ENCODE results near the gene AUTS2. TPM values are rescaled to one million over a fixed set of nuclear protein-coding genes. Genes with fewer than 3 reads are reported as not detected.

AUTS2 gene
- total and polyA plus RNA-seq, 4 donors: 4.9 to 24.4 (median 7.0) TPM

DNA sequence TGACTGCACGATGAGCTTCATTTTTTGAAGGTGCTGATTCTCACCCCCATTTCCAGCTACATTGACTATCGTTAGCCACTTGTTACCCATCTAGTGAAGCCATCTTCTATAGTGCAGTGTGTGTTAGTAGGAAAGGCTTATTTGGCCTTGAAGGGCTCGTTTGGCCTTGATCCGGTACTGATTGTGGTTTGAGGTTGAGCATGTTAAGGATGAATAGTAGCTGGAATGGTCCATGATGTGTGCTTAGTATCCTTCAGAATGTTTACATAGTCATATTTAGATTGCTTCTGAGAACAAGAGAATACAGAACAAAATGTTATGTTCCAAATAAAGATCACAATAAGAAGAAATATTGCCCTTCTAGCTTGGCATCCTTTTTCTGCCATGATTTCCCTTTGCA, 591.5 kb downstream of the AUTS2 start (continued):
- TF ChIP-seq RXRA (IDR thresholded peaks at IDR 0.05) (no peak), HNF4G (IDR thresholded peaks at IDR 0.05) (no peak), RAD21 (IDR thresholded peaks at IDR 0.05) (no peak)
- TF ChIP-seq, protein P1, sequence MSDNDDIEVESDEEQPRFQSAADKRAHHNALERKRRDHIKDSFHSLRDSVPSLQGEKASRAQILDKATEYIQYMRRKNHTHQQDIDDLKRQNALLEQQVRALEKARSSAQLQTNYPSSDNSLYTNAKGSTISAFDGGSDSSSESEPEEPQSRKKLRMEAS (IDR thresholded peaks at IDR 0.05): no peak

DNA sequence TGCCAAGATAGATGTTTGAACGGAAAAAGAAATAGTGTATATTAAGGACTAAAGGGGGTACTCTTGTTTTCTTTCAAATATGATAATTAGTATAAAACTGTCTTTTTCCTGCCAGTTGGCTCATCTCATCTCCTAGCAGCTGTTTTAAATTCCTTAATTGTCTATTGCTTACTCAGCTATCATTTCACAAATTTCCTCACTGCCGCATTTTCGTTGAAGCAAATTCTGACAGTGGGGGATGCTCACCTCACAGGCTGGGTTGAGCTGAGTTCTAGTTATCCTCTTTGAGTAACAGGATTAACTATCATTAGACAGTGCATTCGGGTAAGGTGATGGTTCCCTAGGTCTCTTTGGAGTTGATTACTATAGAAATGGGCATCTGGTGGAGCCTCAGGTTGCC, 592.0 kb downstream of the AUTS2 start:
- no peak for TF ChIP-seq RXRA (IDR thresholded peaks at IDR 0.05)
- no peak overlapping the region for H3K4me3 ChIP-seq (ENCODE audit: low read depth in 1 of 3, low read length in 3 of 3)
- DNase-seq (ENCODE audit: low spot score): no peak
- no peaks in the 10 kb centered on the region for H3K27me3 ChIP-seq (ENCODE audit: control insufficient read depth in 4 of 4, insufficient read depth in 4 of 4, low read length in 3 of 4)
- H3K36me3 ChIP-seq (ENCODE audit: control insufficient read depth in 4 of 4, insufficient read depth in 3 of 4, low read depth in 1 of 4, low read length in 3 of 4): no peaks in the 10 kb centered on the region
- H3K9ac ChIP-seq (ENCODE audit: low read depth in 1 of 2, low read length in 2 of 2): no peak overlapping the region
- H3K4me1 ChIP-seq (ENCODE audit: control insufficient read depth in 4 of 4, insufficient read depth in 4 of 4, low read length in 3 of 4): no peaks in the 10 kb centered on the region
- WGBS: 89% methylated on average over 4 of the region's 4 CpGs
- no peaks in the 10 kb centered on the region for H3K9me3 ChIP-seq (ENCODE audit: control insufficient read depth in 4 of 4, low read length in 3 of 4)
- no peak overlapping the region for H3K27ac ChIP-seq (ENCODE audit: low read depth in 1 of 2, low read length in 2 of 2)

DNA sequence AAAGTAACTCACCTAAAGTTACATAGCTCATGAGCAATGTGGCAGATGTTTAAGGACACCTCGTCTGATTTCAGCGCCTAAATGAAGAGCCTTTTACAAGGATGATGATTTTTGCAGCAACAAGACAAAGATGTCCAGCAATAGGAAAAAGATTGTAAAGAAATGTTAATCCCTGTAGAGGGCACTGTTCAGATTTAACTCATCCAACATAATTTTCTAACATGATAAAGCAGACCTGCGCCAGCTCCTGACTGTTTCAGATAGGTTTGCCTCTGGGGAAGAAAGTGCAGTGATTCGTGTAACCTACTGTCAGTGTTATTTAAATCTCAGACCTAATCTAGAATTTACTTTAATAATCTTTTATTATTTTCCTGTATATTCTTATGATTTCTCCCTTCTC, 595.2 kb downstream of the AUTS2 start:
- Histone ChIP-seq H3K9me3 (ENCODE audit: control insufficient read depth in 4 of 4, low read length in 3 of 4) (no peaks in the 10 kb centered on the region), H3K4me3 (ENCODE audit: low read depth in 1 of 3, low read length in 3 of 3) (no peak overlapping the region), H3K36me3 (ENCODE audit: control insufficient read depth in 4 of 4, insufficient read depth in 3 of 4, low read depth in 1 of 4, low read length in 3 of 4) (no peaks in the 10 kb centered on the region), H3K4me1 (ENCODE audit: control insufficient read depth in 4 of 4, insufficient read depth in 4 of 4, low read length in 3 of 4) (no peaks in the 10 kb centered on the region), H3K9ac (ENCODE audit: low read depth in 1 of 2, low read length in 2 of 2) (no peak overlapping the region), H3K27ac (ENCODE audit: low read depth in 1 of 2, low read length in 2 of 2) (no peak overlapping the region), H3K27me3 (ENCODE audit: control insufficient read depth in 4 of 4, insufficient read depth in 4 of 4, low read length in 3 of 4) (no peaks in the 10 kb centered on the region)
- no peak for DNase-seq (ENCODE audit: low spot score)
- 51% methylated on average over 4 of the region's 4 CpGs for WGBS
- TF ChIP-seq, protein P2, sequence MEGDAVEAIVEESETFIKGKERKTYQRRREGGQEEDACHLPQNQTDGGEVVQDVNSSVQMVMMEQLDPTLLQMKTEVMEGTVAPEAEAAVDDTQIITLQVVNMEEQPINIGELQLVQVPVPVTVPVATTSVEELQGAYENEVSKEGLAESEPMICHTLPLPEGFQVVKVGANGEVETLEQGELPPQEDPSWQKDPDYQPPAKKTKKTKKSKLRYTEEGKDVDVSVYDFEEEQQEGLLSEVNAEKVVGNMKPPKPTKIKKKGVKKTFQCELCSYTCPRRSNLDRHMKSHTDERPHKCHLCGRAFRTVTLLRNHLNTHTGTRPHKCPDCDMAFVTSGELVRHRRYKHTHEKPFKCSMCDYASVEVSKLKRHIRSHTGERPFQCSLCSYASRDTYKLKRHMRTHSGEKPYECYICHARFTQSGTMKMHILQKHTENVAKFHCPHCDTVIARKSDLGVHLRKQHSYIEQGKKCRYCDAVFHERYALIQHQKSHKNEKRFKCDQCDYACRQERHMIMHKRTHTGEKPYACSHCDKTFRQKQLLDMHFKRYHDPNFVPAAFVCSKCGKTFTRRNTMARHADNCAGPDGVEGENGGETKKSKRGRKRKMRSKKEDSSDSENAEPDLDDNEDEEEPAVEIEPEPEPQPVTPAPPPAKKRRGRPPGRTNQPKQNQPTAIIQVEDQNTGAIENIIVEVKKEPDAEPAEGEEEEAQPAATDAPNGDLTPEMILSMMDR (IDR thresholded peaks at IDR 0.05; ENCODE audit: low read depth, low read length, missing input control): peak; percentile 49
- TF ChIP-seq JUND (IDR thresholded peaks at IDR 0.05): no peak
- peak; percentile 76 to 80 for TF ChIP-seq RAD21 (IDR thresholded peaks at IDR 0.05)
- TF ChIP-seq YY1 (IDR thresholded peaks at IDR 0.05): no peak

DNA sequence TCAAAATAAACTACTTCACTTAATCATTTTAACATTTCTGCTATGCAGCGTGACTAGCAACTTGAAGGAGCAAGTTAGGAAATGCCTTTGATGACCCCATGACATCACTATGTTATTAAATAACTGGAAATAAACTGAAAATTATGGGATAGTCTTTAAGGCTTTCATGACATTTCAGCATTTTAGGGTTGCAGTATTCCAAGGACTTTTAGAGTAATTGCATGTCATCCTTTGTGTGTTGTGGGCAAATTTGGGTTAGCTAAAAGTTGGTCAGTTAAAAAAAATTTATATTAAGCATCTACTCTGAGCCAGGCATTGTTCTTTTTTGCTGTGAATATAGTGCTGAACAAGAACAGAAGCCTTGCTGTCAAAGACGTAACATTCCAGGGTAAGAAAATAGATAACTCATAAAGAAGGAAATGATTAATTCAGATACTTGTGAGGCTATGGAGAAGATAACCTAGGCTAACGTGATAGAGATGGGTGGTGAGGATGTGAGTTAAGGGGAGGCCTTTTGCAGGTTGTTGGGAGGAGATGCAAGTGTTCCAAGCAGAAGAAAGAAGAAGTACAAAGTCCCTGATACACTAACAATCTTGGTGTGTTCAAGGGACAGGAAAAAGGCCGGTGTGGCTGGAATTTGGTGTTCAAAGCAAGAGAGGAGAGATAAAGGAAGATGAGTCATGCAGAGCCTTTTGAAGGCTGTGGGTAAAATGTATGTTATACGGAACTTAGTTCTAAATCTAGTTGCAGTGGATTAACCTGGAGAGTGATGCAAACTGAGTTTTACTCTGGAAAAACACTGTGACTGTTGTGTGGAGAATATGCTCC, 610.2 kb downstream of the AUTS2 start:
- no peaks in the 10 kb centered on the region for H3K36me3 ChIP-seq (ENCODE audit: control insufficient read depth in 4 of 4, insufficient read depth in 3 of 4, low read depth in 1 of 4, low read length in 3 of 4)
- 76% methylated on average over 5 of the region's 5 CpGs for WGBS
- H3K9ac ChIP-seq (ENCODE audit: low read depth in 1 of 2, low read length in 2 of 2): no peak overlapping the region
- H3K4me3 ChIP-seq (ENCODE audit: low read depth in 1 of 3, low read length in 3 of 3): no peak overlapping the region
- no peak for DNase-seq (ENCODE audit: low spot score)
- no peaks in the 10 kb centered on the region for H3K9me3 ChIP-seq (ENCODE audit: control insufficient read depth in 4 of 4, low read length in 3 of 4)
- no peaks in the 10 kb centered on the region for H3K4me1 ChIP-seq (ENCODE audit: control insufficient read depth in 4 of 4, insufficient read depth in 4 of 4, low read length in 3 of 4)
- no peak overlapping the region for H3K27ac ChIP-seq (ENCODE audit: low read depth in 1 of 2, low read length in 2 of 2)
- TF ChIP-seq, protein P2 (IDR thresholded peaks at IDR 0.05; ENCODE audit: low read depth, low read length, missing input control): no peak
- TF ChIP-seq JUND (IDR thresholded peaks at IDR 0.05) (no peak), EGR1 (IDR thresholded peaks at IDR 0.05; ENCODE audit: low read depth in 2 of 2) (no peak), SP1 (IDR thresholded peaks at IDR 0.05) (no peak), RAD21 (IDR thresholded peaks at IDR 0.05) (no peak), GABPA (IDR thresholded peaks at IDR 0.05 in 1 of 2, conservative IDR thresholded peaks at IDR 0.05 in 1 of 2) (no peak), YY1 (IDR thresholded peaks at IDR 0.05) (no peak), TAF1 (conservative IDR thresholded peaks at IDR 0.05) (no peak), FOXA2 (IDR thresholded peaks at IDR 0.05) (no peak), HNF4G (IDR thresholded peaks at IDR 0.05) (no peak), FOXA1 (IDR thresholded peaks at IDR 0.05) (no peak), HNF4A (conservative IDR thresholded peaks at IDR 0.05) (no peak)
- TF ChIP-seq, protein P3, sequence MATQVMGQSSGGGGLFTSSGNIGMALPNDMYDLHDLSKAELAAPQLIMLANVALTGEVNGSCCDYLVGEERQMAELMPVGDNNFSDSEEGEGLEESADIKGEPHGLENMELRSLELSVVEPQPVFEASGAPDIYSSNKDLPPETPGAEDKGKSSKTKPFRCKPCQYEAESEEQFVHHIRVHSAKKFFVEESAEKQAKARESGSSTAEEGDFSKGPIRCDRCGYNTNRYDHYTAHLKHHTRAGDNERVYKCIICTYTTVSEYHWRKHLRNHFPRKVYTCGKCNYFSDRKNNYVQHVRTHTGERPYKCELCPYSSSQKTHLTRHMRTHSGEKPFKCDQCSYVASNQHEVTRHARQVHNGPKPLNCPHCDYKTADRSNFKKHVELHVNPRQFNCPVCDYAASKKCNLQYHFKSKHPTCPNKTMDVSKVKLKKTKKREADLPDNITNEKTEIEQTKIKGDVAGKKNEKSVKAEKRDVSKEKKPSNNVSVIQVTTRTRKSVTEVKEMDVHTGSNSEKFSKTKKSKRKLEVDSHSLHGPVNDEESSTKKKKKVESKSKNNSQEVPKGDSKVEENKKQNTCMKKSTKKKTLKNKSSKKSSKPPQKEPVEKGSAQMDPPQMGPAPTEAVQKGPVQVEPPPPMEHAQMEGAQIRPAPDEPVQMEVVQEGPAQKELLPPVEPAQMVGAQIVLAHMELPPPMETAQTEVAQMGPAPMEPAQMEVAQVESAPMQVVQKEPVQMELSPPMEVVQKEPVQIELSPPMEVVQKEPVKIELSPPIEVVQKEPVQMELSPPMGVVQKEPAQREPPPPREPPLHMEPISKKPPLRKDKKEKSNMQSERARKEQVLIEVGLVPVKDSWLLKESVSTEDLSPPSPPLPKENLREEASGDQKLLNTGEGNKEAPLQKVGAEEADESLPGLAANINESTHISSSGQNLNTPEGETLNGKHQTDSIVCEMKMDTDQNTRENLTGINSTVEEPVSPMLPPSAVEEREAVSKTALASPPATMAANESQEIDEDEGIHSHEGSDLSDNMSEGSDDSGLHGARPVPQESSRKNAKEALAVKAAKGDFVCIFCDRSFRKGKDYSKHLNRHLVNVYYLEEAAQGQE (IDR thresholded peaks at IDR 0.05): no peak
- TF ChIP-seq, protein P1 (IDR thresholded peaks at IDR 0.05): no peak
- no peaks in the 10 kb centered on the region for H3K27me3 ChIP-seq (ENCODE audit: control insufficient read depth in 4 of 4, insufficient read depth in 4 of 4, low read length in 3 of 4)
